ENCODE measurements around the gene UEVLD.
"Not testable (repeated sequence)": the region's sequence is repeated elsewhere in the genome, so short reads cannot be mapped to it uniquely, and the experiment has no call there.

DNA sequence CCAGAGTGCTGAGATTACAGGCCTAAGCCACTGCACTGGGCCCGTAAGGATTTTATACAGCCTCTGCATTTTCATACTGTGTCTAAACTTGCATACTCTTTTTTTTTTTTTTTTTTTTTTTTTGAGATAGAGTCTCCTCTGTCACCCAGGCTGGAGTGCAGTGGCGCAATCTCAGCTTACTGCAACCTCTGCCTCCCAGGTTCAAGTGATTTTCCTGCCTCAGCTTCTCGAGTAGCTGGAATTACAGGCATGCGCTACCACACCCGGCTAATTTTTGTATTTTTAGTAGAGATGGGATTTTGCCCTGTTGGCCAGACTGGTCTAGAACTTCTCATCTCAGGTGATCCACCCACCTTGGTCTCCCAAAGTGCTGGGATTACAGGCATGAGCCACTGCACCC lies 5.6 kb upstream of the UEVLD start:
- not testable (repeated sequence) for TF ChIP-seq EZH2 (IDR thresholded peaks at IDR 0.05); POLR2AphosphoS5 (IDR thresholded peaks at IDR 0.05; ENCODE audit: borderline replicate concordance, low read depth, low read length); FOXP2 (optimal IDR thresholded peaks at IDR 0.05; ENCODE audit: control extremely low read depth, extremely low read length, insufficient read depth)

Measured in SK-N-MC (cell line).